ENCODE measurements around the gene C1orf21.

The C1orf21 gene

DNA sequence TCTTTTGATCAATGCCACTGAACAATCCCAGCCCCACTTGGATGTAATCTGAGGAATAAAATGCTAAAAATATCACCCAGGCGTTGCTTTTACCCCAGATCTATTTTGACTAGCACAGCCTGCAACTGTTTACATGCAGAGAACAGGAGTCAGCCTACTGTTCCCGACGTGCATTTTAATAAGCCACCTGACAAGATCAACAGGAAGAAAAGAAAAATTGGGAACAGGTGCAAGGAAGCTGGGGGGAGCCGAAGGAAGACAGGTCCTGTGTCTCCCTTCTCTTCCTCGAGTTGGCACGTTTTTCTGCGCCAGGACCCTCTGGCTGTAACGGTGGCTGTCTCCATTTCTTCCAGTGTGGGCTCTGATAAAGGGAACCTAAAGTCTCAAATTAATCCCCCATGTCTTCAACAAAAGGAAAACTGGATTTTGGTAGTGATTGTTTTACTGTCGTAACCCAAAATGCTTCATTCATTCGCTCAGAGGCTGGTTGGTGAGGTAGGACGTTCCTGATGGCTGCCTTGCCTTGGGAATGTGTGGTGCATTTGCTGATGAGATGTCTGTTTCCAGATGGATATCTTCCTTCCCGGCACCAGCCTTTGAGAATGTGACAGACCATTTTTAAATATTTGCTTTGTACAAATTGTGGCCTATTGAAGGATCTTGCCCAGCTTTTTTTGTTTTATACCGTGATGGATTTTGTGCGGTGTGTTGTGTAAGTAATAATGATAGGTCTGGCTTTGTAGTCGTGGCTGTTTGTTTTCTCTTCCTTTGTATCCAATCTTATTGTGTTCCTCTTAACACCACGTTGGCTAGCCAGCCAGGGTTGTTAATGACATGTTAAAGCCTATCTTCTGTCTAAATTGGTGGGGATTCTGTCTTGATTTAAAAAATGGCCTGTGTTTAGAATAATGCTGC lies 117.5 kb downstream of the C1orf21 start:
- H2AFZ ChIP-seq, result peak overlapping the region; percentile 5
- no peak overlapping the region for H3K27ac ChIP-seq
- H3K36me3 ChIP-seq (ENCODE audit: control insufficient read depth, insufficient read depth, low read length), result no peaks in the 10 kb centered on the region
- H3K9ac ChIP-seq, result no peak overlapping the region
- H3K4me3 ChIP-seq (ENCODE audit: low read depth, low read length), result no peak overlapping the region
- H3K9me3 ChIP-seq (ENCODE audit: control insufficient read depth, low read length), result no peaks in the 10 kb centered on the region
- no peaks in the 10 kb centered on the region for H3K27me3 ChIP-seq (ENCODE audit: control insufficient read depth, insufficient read depth, low read length)
- no peak overlapping the region for H3K4me2 ChIP-seq (ENCODE audit: low read length)
- TF ChIP-seq, protein P1, sequence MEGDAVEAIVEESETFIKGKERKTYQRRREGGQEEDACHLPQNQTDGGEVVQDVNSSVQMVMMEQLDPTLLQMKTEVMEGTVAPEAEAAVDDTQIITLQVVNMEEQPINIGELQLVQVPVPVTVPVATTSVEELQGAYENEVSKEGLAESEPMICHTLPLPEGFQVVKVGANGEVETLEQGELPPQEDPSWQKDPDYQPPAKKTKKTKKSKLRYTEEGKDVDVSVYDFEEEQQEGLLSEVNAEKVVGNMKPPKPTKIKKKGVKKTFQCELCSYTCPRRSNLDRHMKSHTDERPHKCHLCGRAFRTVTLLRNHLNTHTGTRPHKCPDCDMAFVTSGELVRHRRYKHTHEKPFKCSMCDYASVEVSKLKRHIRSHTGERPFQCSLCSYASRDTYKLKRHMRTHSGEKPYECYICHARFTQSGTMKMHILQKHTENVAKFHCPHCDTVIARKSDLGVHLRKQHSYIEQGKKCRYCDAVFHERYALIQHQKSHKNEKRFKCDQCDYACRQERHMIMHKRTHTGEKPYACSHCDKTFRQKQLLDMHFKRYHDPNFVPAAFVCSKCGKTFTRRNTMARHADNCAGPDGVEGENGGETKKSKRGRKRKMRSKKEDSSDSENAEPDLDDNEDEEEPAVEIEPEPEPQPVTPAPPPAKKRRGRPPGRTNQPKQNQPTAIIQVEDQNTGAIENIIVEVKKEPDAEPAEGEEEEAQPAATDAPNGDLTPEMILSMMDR (IDR thresholded peaks at IDR 0.05), result no peak
- no peaks in the 10 kb centered on the region for H3K79me2 ChIP-seq
- no peaks in the 10 kb centered on the region for H3K4me1 ChIP-seq

DNA sequence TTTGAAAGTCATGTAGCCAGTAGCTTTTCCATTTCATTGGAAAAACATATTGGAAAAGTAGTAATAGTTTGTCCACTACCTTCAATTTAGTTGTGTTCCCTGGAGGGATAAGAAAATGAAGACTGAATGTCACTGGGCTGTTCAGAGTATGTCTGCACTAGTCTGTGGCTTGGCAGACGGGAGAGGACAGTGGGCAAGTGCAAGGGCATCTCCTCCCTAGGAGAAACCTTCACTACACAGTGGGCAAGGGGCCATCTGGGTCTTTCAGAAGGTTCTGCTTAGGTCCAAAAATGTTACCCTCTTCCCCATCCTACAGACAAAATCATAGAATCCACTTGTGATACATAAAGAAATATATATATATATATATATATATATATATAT lies 118.1 kb downstream of the C1orf21 start:
- TF ChIP-seq, protein P1 (IDR thresholded peaks at IDR 0.05), result no peak
- Histone ChIP-seq H3K4me3 (ENCODE audit: low read depth, low read length) (no peak overlapping the region), H3K79me2 (no peaks in the 10 kb centered on the region), H3K9ac (no peak overlapping the region), H3K9me3 (ENCODE audit: control insufficient read depth, low read length) (no peaks in the 10 kb centered on the region), H3K36me3 (ENCODE audit: control insufficient read depth, insufficient read depth, low read length) (no peaks in the 10 kb centered on the region), H2AFZ (no peak overlapping the region), H3K4me2 (ENCODE audit: low read length) (no peak overlapping the region), H3K4me1 (no peaks in the 10 kb centered on the region), H3K27me3 (ENCODE audit: control insufficient read depth, insufficient read depth, low read length) (no peaks in the 10 kb centered on the region), H3K27ac (no peak overlapping the region)

DNA sequence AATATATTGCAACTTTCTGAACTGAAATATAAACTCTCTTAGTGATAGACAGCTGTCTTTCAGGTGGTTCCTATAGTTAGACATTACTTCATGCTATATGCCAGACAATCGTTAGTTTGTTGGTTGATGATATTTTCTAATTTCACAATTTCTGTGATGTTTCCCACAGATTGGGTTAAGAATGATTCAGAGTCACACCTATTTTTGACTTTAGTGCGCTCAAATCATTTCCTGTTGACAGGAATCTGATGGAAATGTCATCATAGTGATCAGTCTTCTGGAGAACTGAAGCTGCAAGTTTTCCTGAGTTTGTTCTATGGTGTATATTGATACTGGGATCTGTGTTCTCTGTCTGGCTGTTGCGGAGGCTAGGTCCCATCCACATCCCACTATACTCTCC lies 119.7 kb downstream of the C1orf21 start:
- Histone ChIP-seq H3K4me1 (no peaks in the 10 kb centered on the region), H2AFZ (no peak overlapping the region), H3K9me3 (ENCODE audit: control insufficient read depth, low read length) (no peaks in the 10 kb centered on the region), H3K36me3 (ENCODE audit: control insufficient read depth, insufficient read depth, low read length) (no peaks in the 10 kb centered on the region), H3K79me2 (no peaks in the 10 kb centered on the region), H3K27ac (no peak overlapping the region), H3K9ac (no peak overlapping the region), H3K4me2 (ENCODE audit: low read length) (no peak overlapping the region), H3K27me3 (ENCODE audit: control insufficient read depth, insufficient read depth, low read length) (no peaks in the 10 kb centered on the region), H3K4me3 (ENCODE audit: low read depth, low read length) (no peak overlapping the region)
- TF ChIP-seq, protein P1 (IDR thresholded peaks at IDR 0.05), result no peak

DNA sequence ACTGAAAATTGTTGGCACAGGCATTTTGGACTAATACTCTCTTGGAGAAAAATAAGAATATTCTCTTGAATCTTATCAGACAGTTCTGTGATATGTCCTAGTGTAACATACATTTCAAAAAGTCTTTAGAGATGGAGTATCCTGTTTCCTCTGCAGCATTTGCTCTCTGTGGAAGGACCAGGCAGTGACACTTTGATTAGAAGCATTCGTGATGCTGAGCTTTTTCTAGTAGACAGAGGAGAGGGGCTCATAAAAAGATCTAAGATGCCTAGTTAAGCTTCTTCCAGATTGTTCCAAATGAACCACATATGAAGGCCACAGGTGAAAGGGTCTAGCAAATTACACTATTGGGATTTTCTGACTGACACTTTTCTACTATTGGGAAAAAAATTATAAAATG lies 120.3 kb downstream of the C1orf21 start:
- no peak overlapping the region for H3K27ac ChIP-seq
- H3K9me3 ChIP-seq (ENCODE audit: control insufficient read depth, low read length), result no peaks in the 10 kb centered on the region
- H2AFZ ChIP-seq, result no peak overlapping the region
- no peaks in the 10 kb centered on the region for H3K79me2 ChIP-seq
- H3K4me1 ChIP-seq, result no peaks in the 10 kb centered on the region
- H3K4me2 ChIP-seq (ENCODE audit: low read length), result no peak overlapping the region
- TF ChIP-seq, protein P1 (IDR thresholded peaks at IDR 0.05), result no peak
- no peak overlapping the region for H3K9ac ChIP-seq
- H3K4me3 ChIP-seq (ENCODE audit: low read depth, low read length), result no peak overlapping the region
- no peaks in the 10 kb centered on the region for H3K27me3 ChIP-seq (ENCODE audit: control insufficient read depth, insufficient read depth, low read length)
- H3K36me3 ChIP-seq (ENCODE audit: control insufficient read depth, insufficient read depth, low read length), result no peaks in the 10 kb centered on the region

Measured in parathyroid adenoma (tissue), 2 donors.